Dermis lymphatic vessel endothelial cell (primary cell): ENCODE data around the gene FBXO4. TPM values are rescaled to one million over a fixed set of nuclear protein-coding genes. Genes with fewer than 3 reads are reported as not detected.

Experiments
- total RNA-seq: library from RNA; depleted of rRNA; stranded (reverse); fragments of >200 nt; gene quantifications from 2 replicates; pipeline ENCODE4 v1.2.1, GENCODE V29; 2014

Gene FBXO4, protein sequence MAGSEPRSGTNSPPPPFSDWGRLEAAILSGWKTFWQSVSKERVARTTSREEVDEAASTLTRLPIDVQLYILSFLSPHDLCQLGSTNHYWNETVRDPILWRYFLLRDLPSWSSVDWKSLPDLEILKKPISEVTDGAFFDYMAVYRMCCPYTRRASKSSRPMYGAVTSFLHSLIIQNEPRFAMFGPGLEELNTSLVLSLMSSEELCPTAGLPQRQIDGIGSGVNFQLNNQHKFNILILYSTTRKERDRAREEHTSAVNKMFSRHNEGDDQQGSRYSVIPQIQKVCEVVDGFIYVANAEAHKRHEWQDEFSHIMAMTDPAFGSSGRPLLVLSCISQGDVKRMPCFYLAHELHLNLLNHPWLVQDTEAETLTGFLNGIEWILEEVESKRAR
- total RNA-seq, result 10.8 and 12.5 TPM in 2 replicates

DNA sequence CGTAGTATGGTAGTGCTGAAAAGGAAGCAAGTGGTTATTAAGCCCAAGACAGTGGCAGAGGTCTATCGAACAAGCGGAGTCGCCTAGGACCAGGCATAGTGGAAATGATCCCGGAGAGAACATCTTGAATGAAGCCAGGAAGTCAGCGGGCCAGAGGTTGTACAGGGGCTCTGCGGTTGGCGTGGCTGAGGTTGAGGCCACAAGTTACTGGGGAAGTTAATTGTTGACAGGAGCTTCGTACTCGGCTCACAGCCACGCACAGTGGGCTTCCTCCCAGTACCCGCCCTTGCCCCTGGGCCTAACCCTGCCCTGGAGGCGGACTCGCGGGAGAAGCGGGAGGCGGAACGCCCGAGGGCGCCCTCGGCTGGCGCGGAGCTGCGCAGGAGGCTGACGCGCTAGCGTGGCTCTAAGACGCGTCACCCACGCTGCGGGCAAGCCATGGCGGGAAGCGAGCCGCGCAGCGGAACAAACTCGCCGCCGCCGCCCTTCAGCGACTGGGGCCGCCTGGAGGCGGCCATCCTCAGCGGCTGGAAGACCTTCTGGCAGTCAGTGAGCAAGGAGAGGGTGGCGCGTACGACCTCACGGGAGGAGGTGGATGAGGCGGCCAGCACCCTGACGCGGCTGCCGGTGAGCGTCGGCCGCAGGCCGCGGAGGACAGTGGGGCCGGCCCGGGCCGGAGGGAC, at the start of gene FBXO4:
TSS of gene FBXO4 (plus strand) at position 410 of the 683 bp plus-strand sequence. CDS start at position 439, 29 bp downstream.

DNA sequence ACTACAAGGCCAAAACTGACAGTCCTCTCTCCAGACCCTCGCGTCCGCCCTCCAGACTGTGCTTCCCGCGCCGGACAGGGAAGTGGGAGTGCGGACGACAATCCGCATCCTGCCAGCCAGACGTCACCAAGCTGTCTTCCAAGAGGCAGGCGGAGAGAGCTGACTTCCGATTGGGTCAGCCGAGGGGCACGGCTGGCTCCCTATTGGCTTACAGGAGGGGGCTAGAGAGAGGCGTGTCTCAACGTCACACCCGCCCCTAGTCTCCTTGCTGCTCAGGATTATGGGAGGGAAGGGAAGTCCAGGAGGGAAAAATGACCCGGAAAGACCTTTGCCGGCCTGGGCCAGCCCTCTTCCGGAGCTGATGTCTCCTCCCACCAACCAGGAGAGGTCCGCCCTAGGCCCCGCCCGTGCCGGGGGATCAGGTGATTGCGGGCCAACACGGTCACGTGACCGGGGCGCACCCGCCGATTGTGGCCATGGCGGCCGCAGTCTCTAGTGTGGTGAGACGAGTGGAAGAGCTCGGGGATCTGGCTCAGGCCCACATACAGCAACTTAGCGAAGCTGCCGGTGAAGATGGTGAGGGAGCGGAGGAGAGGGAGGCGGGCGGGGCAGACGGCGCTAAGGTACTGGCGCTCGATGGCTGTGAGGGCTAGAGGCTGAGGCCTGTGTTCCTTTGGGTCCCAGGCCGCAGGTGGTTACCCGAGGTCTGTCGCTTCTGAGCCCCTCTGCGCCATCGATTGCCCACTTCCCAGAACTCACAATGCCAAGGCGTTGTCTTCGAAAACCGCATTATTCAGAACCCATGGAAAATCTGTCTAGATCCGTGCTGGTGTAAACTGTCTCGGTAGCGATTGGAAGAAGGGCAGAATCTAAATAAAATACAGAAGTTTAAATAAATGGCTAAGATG, 20.9 kb upstream of the FBXO4 start, which contains the start of gene RIMOC1:
TSS of gene RIMOC1 (plus strand) at position 453 of the 908 bp plus-strand sequence. CDS start at position 477, 24 bp downstream.

Other genes with a start within 250 kb of the FBXO4 start
- gene OXCT1, start 54.9 kb upstream of the FBXO4 start, total RNA-seq, result 15.0 and 23.3 TPM in 2 replicates
- gene RIMOC1, start 20.9 kb upstream of the FBXO4 start, total RNA-seq, result 12.5 and 12.9 TPM in 2 replicates